Right lobe of liver (tissue), 4 donors: ENCODE data around the gene MTARC1.

Experiments
- CTCF ChIP-seq, 4 donors: fragments of 200-600 bp in 3 of 4; fragments of 450-650 bp in 1 of 4; IDR thresholded peaks; one replicate each; pipeline versions ENCODE4 v1.5.1 to v1.8.0; 2016 to 2022; ENCODE audit warnings: antibody characterized with exemption in 4 of 4, mild to moderate bottlenecking in 2 of 4
- POLR2A ChIP-seq: fragments of 450-650 bp; IDR thresholded peaks from one replicate; pipeline ENCODE4 v1.6.1; 2017; ENCODE audit warnings: antibody characterized with exemption, mild to moderate bottlenecking
- donor health status: DM: no; HTN: no; CAD: no.
- donor health status: DM: no; HTN: no; CAD: no.
- donor health status: DM: no; HTN: yes; CAD: no.

DNA sequence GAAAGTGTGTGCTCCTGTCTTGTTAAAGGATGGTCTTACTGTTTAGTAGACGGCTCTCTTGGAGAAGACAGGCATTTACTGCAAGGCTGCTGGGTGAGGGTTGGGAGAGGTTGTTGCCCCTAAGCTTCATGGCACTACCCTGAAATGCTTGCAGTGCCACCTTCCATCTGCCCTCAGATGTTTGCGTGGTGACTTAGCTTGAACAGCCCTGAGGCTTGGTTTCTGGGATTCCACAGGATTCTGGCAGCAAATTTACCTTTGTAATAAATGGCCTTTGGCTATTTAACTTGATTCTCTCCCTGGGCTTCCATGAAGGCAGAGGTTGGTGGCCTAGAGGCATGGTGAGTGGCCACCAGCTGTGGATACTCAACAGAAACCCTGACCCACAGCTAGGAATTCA is 11.6 kb downstream of the MTARC1 start:
- TF ChIP-seq CTCF (IDR thresholded peaks at IDR 0.05) (no peak), POLR2A (no peak)
